ENCODE measurements around the gene TRIM2. TPM values are rescaled to one million over a fixed set of nuclear protein-coding genes. Genes with fewer than 3 reads are reported as not detected.

TRIM2 gene
- total and polyA plus RNA-seq, 2 experiments from 2014 or later: 22.0 to 61.5 TPM

DNA sequence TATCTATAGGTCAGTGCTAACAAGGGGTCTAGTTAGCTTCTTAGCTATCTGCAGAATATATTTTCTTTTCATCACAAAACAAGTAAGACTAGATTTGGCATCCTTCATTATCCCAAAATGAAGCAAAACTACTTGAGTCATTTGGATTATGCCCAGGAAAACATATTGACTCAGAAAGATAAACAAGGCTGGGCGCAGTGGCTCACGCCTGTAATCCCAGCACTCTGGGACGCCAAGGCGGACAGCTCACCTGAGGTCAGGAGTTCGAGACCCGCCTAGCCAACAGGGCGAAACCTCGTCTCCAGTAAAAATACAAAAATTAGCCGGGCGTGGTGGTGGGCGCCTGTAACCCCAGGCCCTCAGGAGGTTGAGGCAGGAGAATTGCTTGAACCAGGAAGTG is 122.3 kb downstream of the TRIM2 start:
- Histone ChIP-seq H3K27me3 (ENCODE audit: insufficient read depth) (no peaks in the 10 kb centered on the region), H3K4me1 (ENCODE audit: insufficient read depth) (peaks cover 10% of the 10 kb centered on the region; the same call in 1 of the 2 replicates), H3K9me2 (ENCODE audit: insufficient read depth) (no peaks in the 10 kb centered on the region), H3K27ac (ENCODE audit: low read depth) (no peak overlapping the region), H2AFZ (no peak overlapping the region), H3F3A (replicated peaks; ENCODE audit: low read depth) (no peaks in the 10 kb centered on the region), H3K36me3 (ENCODE audit: insufficient read depth) (no peaks in the 10 kb centered on the region; the same call in 1 of the 2 replicates), H3K4me3 (no peak overlapping the region), H3K4me2 (no peak overlapping the region), H4K20me1 (replicated peaks; ENCODE audit: insufficient read depth) (no peaks in the 10 kb centered on the region), H3K79me2 (replicated peaks; ENCODE audit: insufficient read depth) (no peaks in the 10 kb centered on the region)
- H3K27me3 Mint-ChIP-seq (ENCODE audit: insufficient read depth, low read depth, poor library complexity): peaks cover 3% of the 10 kb centered on the region
- DNase-seq (ENCODE audit: low spot score) (no peak), ATAC-seq (no peak)
- H3K9me3 Mint-ChIP-seq: no peaks in the 10 kb centered on the region
- peaks cover 8% of the 10 kb centered on the region for H3K4me1 Mint-ChIP-seq
- H3K27ac Mint-ChIP-seq: no peak overlapping the region
- H3K36me3 Mint-ChIP-seq (ENCODE audit: low read depth): no peaks in the 10 kb centered on the region
- no peak for TF ChIP-seq JUNB (IDR thresholded peaks at IDR 0.05; ENCODE audit: unreplicated experiment)
- TF ChIP-seq ZNF114 (CRISPR knock-in tag; IDR thresholded peaks at IDR 0.05): no peak
- no peak for TF ChIP-seq EZH2phosphoT487 (IDR thresholded peaks at IDR 0.05; ENCODE audit: unreplicated experiment)
- TF ChIP-seq, protein P1, sequence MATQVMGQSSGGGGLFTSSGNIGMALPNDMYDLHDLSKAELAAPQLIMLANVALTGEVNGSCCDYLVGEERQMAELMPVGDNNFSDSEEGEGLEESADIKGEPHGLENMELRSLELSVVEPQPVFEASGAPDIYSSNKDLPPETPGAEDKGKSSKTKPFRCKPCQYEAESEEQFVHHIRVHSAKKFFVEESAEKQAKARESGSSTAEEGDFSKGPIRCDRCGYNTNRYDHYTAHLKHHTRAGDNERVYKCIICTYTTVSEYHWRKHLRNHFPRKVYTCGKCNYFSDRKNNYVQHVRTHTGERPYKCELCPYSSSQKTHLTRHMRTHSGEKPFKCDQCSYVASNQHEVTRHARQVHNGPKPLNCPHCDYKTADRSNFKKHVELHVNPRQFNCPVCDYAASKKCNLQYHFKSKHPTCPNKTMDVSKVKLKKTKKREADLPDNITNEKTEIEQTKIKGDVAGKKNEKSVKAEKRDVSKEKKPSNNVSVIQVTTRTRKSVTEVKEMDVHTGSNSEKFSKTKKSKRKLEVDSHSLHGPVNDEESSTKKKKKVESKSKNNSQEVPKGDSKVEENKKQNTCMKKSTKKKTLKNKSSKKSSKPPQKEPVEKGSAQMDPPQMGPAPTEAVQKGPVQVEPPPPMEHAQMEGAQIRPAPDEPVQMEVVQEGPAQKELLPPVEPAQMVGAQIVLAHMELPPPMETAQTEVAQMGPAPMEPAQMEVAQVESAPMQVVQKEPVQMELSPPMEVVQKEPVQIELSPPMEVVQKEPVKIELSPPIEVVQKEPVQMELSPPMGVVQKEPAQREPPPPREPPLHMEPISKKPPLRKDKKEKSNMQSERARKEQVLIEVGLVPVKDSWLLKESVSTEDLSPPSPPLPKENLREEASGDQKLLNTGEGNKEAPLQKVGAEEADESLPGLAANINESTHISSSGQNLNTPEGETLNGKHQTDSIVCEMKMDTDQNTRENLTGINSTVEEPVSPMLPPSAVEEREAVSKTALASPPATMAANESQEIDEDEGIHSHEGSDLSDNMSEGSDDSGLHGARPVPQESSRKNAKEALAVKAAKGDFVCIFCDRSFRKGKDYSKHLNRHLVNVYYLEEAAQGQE (IDR thresholded peaks at IDR 0.05; ENCODE audit: unreplicated experiment): no peak
- TF ChIP-seq EZH2 (IDR thresholded peaks at IDR 0.05; ENCODE audit: low read depth, unreplicated experiment): no peak
- no peak for TF ChIP-seq POLR2AphosphoS5 (IDR thresholded peaks at IDR 0.05; ENCODE audit: low read depth)
- TF ChIP-seq STAT1 (IDR thresholded peaks at IDR 0.05; ENCODE audit: unreplicated experiment): no peak
- TF ChIP-seq, protein P2, sequence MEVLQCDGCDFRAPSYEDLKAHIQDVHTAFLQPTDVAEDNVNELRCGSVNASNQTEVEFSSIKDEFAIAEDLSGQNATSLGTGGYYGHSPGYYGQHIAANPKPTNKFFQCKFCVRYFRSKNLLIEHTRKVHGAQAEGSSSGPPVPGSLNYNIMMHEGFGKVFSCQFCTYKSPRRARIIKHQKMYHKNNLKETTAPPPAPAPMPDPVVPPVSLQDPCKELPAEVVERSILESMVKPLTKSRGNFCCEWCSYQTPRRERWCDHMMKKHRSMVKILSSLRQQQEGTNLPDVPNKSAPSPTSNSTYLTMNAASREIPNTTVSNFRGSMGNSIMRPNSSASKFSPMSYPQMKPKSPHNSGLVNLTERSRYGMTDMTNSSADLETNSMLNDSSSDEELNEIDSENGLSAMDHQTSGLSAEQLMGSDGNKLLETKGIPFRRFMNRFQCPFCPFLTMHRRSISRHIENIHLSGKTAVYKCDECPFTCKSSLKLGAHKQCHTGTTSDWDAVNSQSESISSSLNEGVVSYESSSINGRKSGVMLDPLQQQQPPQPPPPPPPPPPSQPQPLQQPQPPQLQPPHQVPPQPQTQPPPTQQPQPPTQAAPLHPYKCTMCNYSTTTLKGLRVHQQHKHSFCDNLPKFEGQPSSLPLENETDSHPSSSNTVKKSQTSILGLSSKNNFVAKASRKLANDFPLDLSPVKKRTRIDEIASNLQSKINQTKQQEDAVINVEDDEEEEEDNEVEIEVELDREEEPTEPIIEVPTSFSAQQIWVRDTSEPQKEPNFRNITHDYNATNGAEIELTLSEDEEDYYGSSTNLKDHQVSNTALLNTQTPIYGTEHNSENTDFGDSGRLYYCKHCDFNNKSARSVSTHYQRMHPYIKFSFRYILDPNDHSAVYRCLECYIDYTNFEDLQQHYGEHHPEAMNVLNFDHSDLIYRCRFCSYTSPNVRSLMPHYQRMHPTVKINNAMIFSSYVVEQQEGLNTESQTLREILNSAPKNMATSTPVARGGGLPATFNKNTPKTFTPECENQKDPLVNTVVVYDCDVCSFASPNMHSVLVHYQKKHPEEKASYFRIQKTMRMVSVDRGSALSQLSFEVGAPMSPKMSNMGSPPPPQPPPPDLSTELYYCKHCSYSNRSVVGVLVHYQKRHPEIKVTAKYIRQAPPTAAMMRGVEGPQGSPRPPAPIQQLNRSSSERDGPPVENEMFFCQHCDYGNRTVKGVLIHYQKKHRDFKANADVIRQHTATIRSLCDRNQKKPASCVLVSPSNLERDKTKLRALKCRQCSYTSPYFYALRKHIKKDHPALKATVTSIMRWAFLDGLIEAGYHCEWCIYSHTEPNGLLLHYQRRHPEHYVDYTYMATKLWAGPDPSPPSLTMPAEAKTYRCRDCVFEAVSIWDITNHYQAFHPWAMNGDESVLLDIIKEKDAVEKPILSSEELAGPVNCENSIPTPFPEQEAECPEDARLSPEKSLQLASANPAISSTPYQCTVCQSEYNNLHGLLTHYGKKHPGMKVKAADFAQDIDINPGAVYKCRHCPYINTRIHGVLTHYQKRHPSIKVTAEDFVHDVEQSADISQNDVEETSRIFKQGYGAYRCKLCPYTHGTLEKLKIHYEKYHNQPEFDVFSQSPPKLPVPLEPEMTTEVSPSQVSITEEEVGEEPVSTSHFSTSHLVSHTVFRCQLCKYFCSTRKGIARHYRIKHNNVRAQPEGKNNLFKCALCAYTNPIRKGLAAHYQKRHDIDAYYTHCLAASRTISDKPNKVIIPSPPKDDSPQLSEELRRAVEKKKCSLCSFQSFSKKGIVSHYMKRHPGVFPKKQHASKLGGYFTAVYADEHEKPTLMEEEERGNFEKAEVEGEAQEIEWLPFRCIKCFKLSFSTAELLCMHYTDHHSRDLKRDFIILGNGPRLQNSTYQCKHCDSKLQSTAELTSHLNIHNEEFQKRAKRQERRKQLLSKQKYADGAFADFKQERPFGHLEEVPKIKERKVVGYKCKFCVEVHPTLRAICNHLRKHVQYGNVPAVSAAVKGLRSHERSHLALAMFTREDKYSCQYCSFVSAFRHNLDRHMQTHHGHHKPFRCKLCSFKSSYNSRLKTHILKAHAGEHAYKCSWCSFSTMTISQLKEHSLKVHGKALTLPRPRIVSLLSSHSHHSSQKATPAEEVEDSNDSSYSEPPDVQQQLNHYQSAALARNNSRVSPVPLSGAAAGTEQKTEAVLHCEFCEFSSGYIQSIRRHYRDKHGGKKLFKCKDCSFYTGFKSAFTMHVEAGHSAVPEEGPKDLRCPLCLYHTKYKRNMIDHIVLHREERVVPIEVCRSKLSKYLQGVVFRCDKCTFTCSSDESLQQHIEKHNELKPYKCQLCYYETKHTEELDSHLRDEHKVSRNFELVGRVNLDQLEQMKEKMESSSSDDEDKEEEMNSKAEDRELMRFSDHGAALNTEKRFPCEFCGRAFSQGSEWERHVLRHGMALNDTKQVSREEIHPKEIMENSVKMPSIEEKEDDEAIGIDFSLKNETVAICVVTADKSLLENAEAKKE (CRISPR knock-in tag; IDR thresholded peaks at IDR 0.05): no peak
- TF ChIP-seq NANOG (IDR thresholded peaks at IDR 0.05; ENCODE audit: borderline replicate concordance): no peak
- TF ChIP-seq CREB1 (CRISPR knock-in tag; IDR thresholded peaks at IDR 0.05; ENCODE audit: low read depth): no peak
- TF ChIP-seq ETS1 (IDR thresholded peaks at IDR 0.05): no peak
- no peak for TF ChIP-seq CTCF (conservative IDR thresholded peaks at IDR 0.05; ENCODE audit: low read depth in 2 of 2)
- TF ChIP-seq ZNF331 (CRISPR knock-in tag; IDR thresholded peaks at IDR 0.05; ENCODE audit: low read depth): no peak
- H3K4me3 Mint-ChIP-seq: no peak overlapping the region
